B cell (primary cell): ENCODE measurements around the gene YWHAG. TPM values are rescaled to one million over a fixed set of nuclear protein-coding genes. Genes with fewer than 3 reads are reported as not detected.

Source experiments
- ATAC-seq: fragments of 200-7000 bp; cut with Tn5 transposase; one replicate; pipeline ENCODE4 v1.10.0; 2021; ENCODE audit warnings: low read depth, mild to moderate bottlenecking, moderate number of reproducible peaks, moderate library complexity
- CTCF ChIA-PET: fragments of 350-600 bp; sonication (Branson Sonifier 250); formaldehyde crosslinking; loops from one replicate; lab custom pipeline; 2021; ENCODE audit warnings: antibody characterized with exemption, inconsistent platforms; lab: Charles Lee
- POLR2A ChIA-PET: fragments of 350-600 bp; sonication (Branson Sonifier 250); formaldehyde crosslinking; loops from one replicate; lab custom pipeline; 2021; ENCODE audit warnings: antibody characterized with exemption; lab: Charles Lee
- DNase-seq: peaks from one replicate; pipeline ENCODE4 v3.0.0; 2013
- H2AFZ ChIP-seq: 2 replicates; pipeline ENCODE4 v1.6.1; 2012; ENCODE audit warnings: mild to moderate bottlenecking, low read depth, low read length; ENCODE audit not compliant: insufficient read depth, poor library complexity, severe bottlenecking
- H3K27ac ChIP-seq, 2 donors: 1 replicate in 1 of 2; 2 replicates in 1 of 2; pipeline ENCODE4 v1.5.1; 2012 to 2013; ENCODE audit warnings: low read length in 2 of 2, mild to moderate bottlenecking in 2 of 2, moderate library complexity in 1 of 2
- H3K27me3 ChIP-seq, 4 experiments: fragments of 200-600 bp in 1 of 4; sonication (generic) in 1 of 4; replicated peaks in 1 of 4; 1 replicate in 2 of 4; 2 replicates in 2 of 4; pipeline versions ENCODE4 v1.6.1 to v1.7.0; 2013 to 2016; ENCODE audit warnings: low read length in 3 of 4, mild to moderate bottlenecking in 2 of 4, mixed read lengths in 1 of 4, moderate library complexity in 1 of 4; ENCODE audit not compliant: insufficient read depth in 4 of 4, control insufficient read depth in 3 of 4; ENCODE audit errors: control extremely low read depth in 1 of 4
- H3K36me3 ChIP-seq, 2 experiments: replicated peaks in 1 of 2; 1 replicate in 1 of 2; 2 replicates in 1 of 2; pipeline versions ENCODE4 v1.6.1 to v1.7.1; 2013; ENCODE audit warnings: low read length in 1 of 2; ENCODE audit not compliant: insufficient read depth in 2 of 2, control insufficient read depth in 1 of 2; ENCODE audit errors: control extremely low read depth in 1 of 2, extremely low read depth in 1 of 2
- H3K4me1 ChIP-seq, 2 donors: fragments of 200-600 bp in 1 of 2; sonication (generic) in 1 of 2; 1 replicate in 1 of 2; 2 replicates in 1 of 2; pipeline versions ENCODE4 v1.5.1 to v1.6.1; 2013 to 2017; ENCODE audit warnings: low read length in 2 of 2; ENCODE audit not compliant: control insufficient read depth in 2 of 2, insufficient read depth in 2 of 2
- H3K4me2 ChIP-seq: replicated peaks from 2 replicates; pipeline ENCODE3; 2012; ENCODE audit warnings: mild to moderate bottlenecking, low read depth, low read length; ENCODE audit not compliant: poor library complexity, severe bottlenecking
- H3K4me3 ChIP-seq, 5 experiments: fragments of 200-600 bp in 1 of 5; sonication (generic) in 1 of 5; 1 replicate in 3 of 5; 2 replicates in 2 of 5; pipeline versions ENCODE4 v1.5.1 to v1.7.0; 2011 to 2016; ENCODE audit warnings: low read length in 4 of 5, mild to moderate bottlenecking in 4 of 5, low read depth in 2 of 5, control low read depth in 1 of 5, moderate library complexity in 1 of 5; ENCODE audit not compliant: insufficient read depth in 1 of 5; ENCODE audit errors: control extremely low read depth in 1 of 5, extremely low read depth in 1 of 5
- H3K79me2 ChIP-seq: fragments of 200-600 bp; sonication (generic); one replicate; pipeline ENCODE4 v1.6.0; 2016; ENCODE audit warnings: low read length; ENCODE audit not compliant: control insufficient read depth, insufficient read depth
- H3K9ac ChIP-seq: fragments of 200-600 bp; sonication (generic); 2 replicates; pipeline ENCODE4 v1.6.1; 2017; ENCODE audit warnings: mild to moderate bottlenecking, low read length, moderate library complexity
- H3K9me3 ChIP-seq, 3 donors: one replicate each; pipeline versions ENCODE4 v1.6.1 to v1.7.1; 2013; ENCODE audit warnings: low read length in 2 of 3; ENCODE audit not compliant: control insufficient read depth in 2 of 3, insufficient read depth in 1 of 3; ENCODE audit errors: control extremely low read depth in 1 of 3
- H4K20me1 ChIP-seq: 2 replicates; pipeline ENCODE4 v1.6.0; 2012; ENCODE audit warnings: mild to moderate bottlenecking, low read length; ENCODE audit not compliant: insufficient read depth, control insufficient read depth, poor library complexity, severe bottlenecking
- H3K27ac Mint-ChIP-seq: one replicate; pipeline ENCODE4 v1.8.0; 2021; ENCODE audit warnings: mixed read lengths
- H3K27me3 Mint-ChIP-seq: one replicate; pipeline ENCODE4 v1.8.0; 2021; ENCODE audit warnings: mixed read lengths
- H3K4me1 Mint-ChIP-seq: one replicate; pipeline ENCODE4 v1.8.0; 2021; ENCODE audit warnings: mixed read lengths
- H3K4me3 Mint-ChIP-seq: one replicate; pipeline ENCODE4 v1.8.0; 2021; ENCODE audit warnings: mixed read lengths
- H3K9me3 Mint-ChIP-seq: one replicate; pipeline ENCODE4 v1.8.0; 2022; ENCODE audit warnings: mixed read lengths; ENCODE audit not compliant: insufficient read depth
- EZH2 ChIP-seq: IDR thresholded peaks from 2 replicates; pipeline ENCODE4 v1.6.1; 2012; ENCODE audit warnings: borderline replicate concordance, low read depth, mild to moderate bottlenecking, moderate library complexity, low read length; ENCODE audit not compliant: insufficient read depth, poor library complexity, severe bottlenecking
- WGBS: methylation state at CpG from one replicate; pipeline ENCODE4 v1.1.5; 2013; ENCODE audit warnings: missing lambda C conversion rate; ENCODE audit not compliant: insufficient coverage; 5-methylcytosine and 5-hydroxymethylcytosine counted together
- intact Hi-C: fragments of 100-400 bp; cut with micrococcal nuclease; formaldehyde crosslinking; loops from one replicate; pipeline ENCODE4 v1.10.0; 2022
- polyA plus RNA-seq: library from polyadenylated mRNA; depleted of rRNA; stranded (reverse); fragments of >200 nt; gene quantifications from 2 replicates; pipeline ENCODE4 v1.2.3, GENCODE V29; 2012
- total RNA-seq, 2 donors: library from RNA; stranded (reverse); fragments of 120-200 nt in 1 of 2; gene quantifications; 1 replicate in 1 of 2; 2 replicates in 1 of 2; pipeline versions ENCODE4 v1.2.3 to v1.2.4, GENCODE V29; 2013 to 2022
- TF ChIP-seq, protein P1 (sequence below): fragments of 200-600 bp; IDR thresholded peaks from one replicate; pipeline ENCODE4 v1.8.0; 2022; ENCODE audit warnings: antibody characterized with exemption, mild to moderate bottlenecking

Gene YWHAG
- total and polyA plus RNA-seq, 2 donors (not counting 1 experiment from before 2014, with no cell fraction given), result 6.6 to 51.6 TPM

DNA sequence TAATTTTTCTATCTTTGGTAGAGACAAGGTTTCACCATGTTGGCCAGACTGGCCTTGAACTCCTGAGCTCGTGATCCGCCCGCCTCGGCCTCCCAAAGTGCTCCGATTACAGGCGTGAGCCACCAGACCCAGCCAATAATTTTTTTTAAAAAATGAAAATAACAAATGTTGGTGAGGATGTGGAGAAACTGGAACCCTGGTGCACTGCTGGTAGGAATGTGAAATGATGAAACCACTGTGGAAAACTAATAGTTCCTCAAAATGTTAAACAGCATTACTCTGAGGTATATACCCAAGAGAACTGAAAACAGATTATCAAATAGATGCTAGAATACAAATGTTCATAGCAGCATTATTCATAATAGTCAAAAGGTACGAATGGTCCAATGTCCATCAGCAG is 23.0 kb upstream of the YWHAG start:
- H3K27ac Mint-ChIP-seq, result no peak overlapping the region
- H3K36me3 ChIP-seq, result no peaks in the 10 kb centered on the region
- H2AFZ ChIP-seq, result no peak overlapping the region
- peaks cover 9% of the 10 kb centered on the region for H3K4me1 Mint-ChIP-seq
- H3K27me3 ChIP-seq, result no peaks in the 10 kb centered on the region
- H4K20me1 ChIP-seq, result no peaks in the 10 kb centered on the region
- no peak overlapping the region for H3K4me3 ChIP-seq
- CTCF ChIA-PET, result interaction anchor here (0.6 kb wide), 1 partner anchor 30 kb away, joined by 3 read pairs; no protein-coding TSS in a partner anchor
- ATAC-seq (no peak), DNase-seq (no peak)
- 95% methylated on average over 4 of the region's 7 CpGs for WGBS
- POLR2A ChIA-PET, result no interaction called here
- no peaks in the 10 kb centered on the region for H3K9me3 ChIP-seq
- H3K9ac ChIP-seq, result no peak overlapping the region
- no peaks in the 10 kb centered on the region for H3K9me3 Mint-ChIP-seq
- peaks cover 0 to 11% of the 10 kb centered on the region in 2 donors for H3K4me1 ChIP-seq
- no peak for TF ChIP-seq EZH2
- TF ChIP-seq, protein P1, sequence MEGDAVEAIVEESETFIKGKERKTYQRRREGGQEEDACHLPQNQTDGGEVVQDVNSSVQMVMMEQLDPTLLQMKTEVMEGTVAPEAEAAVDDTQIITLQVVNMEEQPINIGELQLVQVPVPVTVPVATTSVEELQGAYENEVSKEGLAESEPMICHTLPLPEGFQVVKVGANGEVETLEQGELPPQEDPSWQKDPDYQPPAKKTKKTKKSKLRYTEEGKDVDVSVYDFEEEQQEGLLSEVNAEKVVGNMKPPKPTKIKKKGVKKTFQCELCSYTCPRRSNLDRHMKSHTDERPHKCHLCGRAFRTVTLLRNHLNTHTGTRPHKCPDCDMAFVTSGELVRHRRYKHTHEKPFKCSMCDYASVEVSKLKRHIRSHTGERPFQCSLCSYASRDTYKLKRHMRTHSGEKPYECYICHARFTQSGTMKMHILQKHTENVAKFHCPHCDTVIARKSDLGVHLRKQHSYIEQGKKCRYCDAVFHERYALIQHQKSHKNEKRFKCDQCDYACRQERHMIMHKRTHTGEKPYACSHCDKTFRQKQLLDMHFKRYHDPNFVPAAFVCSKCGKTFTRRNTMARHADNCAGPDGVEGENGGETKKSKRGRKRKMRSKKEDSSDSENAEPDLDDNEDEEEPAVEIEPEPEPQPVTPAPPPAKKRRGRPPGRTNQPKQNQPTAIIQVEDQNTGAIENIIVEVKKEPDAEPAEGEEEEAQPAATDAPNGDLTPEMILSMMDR, result no peak
- peak overlapping the region; percentile 41 for H3K4me3 Mint-ChIP-seq
- no peak overlapping the region for H3K27ac ChIP-seq
- H3K4me2 ChIP-seq, result no peak overlapping the region
- H3K79me2 ChIP-seq, result no peaks in the 10 kb centered on the region
- no peaks in the 10 kb centered on the region for H3K27me3 Mint-ChIP-seq
- intact Hi-C loops, result no loop called here

DNA sequence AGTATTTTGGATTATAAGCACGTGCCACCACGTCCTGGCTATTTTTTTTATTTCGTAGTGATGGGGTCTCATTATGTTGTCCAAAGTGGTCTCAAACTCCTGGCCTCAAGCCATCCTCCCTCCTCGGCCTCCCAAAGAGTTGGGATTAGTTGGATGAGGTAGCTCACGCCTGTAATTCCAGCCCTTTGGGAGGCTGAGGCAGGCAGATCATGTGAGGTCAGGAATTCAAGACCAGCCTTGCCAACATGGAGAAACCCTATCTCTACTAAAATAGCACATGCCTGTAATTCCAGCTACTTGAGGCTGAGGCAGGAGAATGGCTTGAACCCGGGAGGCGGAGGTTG is 21.8 kb upstream of the YWHAG start:
- peaks cover 0 to 11% of the 10 kb centered on the region in 2 donors for H3K4me1 ChIP-seq
- ChIA-PET POLR2A (no interaction called here), CTCF (no interaction called here)
- peak overlapping the region in 3 of 5 experiments; percentile 55 to 70 (median 67) for H3K4me3 ChIP-seq
- no peaks in the 10 kb centered on the region for H3K9me3 ChIP-seq
- Mint-ChIP-seq H3K27me3 (no peaks in the 10 kb centered on the region), H3K4me1 (peaks cover 9% of the 10 kb centered on the region), H3K4me3 (peak overlapping the region; percentile 86), H3K27ac (no peak overlapping the region), H3K9me3 (no peaks in the 10 kb centered on the region)
- peak overlapping the region; percentile 73 for H2AFZ ChIP-seq
- no peaks in the 10 kb centered on the region for H4K20me1 ChIP-seq
- ATAC-seq, result no peak
- H3K9ac ChIP-seq, result peak overlapping the region; percentile 65
- H3K27me3 ChIP-seq, result no peaks in the 10 kb centered on the region
- intact Hi-C loops, result no loop called here
- H3K36me3 ChIP-seq, result no peaks in the 10 kb centered on the region
- TF ChIP-seq EZH2, result no peak
- TF ChIP-seq, protein P1, result no peak
- no peak for DNase-seq
- no peak overlapping the region for H3K27ac ChIP-seq
- no peaks in the 10 kb centered on the region for H3K79me2 ChIP-seq
- H3K4me2 ChIP-seq, result peak overlapping the region; percentile 81
- WGBS, result 100% methylated on average over 2 of the region's 7 CpGs
